ENCODE measurements around the gene MGAT5.

- no peak for TF ChIP-seq CTCF (IDR thresholded peaks at IDR 0.05)
- no peak for TF ChIP-seq EZH2 (IDR thresholded peaks at IDR 0.05)
Observed at GRCh38 chr2:134205087-134205486, 48.8 kb upstream of the MGAT5 start.
